Hematopoietic multipotent progenitor cell (in vitro differentiated cells): ENCODE results near the gene TRAPPC2B. TPM values are rescaled to one million over a fixed set of nuclear protein-coding genes. Genes with fewer than 3 reads are reported as not detected.
A peak's percentile ranks its signal among the peaks of the same experiment; 100 is the strongest.

Experiments used
- DNase-seq, 3 donors: peaks; one replicate each; pipeline ENCODE4 v3.0.0-alpha.2; 2011 to 2015; ENCODE audit warnings: low read depth in 2 of 3, low spot score in 2 of 3
- total RNA-seq: library from RNA; depleted of rRNA; stranded (reverse); fragments of >200 nt; gene quantifications from one replicate; pipeline ENCODE4 v1.2.3, GENCODE V29; 2012

The TRAPPC2B gene
- total RNA-seq: 21.0 TPM

DNA sequence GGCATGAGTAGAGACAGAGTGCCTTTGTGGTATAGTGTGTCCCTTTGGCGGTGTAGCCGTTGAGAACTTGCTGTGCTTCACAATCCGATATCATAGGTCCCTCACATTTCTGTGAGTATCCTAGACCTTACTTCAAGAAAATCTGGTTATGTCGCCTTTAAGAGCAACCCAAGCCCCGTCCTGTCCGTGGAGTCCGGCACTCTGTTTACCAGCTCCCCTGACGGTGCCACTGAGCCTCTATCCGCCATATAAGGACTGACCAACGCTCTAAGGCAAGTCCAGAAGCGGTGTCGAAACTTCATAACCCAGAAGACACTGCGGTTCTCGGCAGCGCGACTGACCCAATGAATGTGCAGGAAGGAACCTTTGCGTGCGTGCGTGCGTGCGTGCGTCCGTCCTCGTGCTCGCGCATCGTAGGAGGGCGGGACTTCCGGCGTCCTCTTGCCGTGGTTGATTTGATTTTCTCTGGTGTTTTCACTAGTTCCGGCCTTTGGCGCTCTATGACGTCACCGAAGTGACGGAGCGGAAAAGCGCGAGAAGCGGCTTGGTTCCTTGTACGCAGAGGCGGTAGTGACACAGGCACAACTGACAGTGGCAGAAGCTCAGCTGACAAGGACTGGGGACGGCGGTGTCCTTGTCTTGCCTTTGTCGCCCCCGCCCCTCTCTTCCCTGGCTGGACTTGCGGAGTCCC is at the start of gene TRAPPC2B, which contains the start of gene ZNF547:
Gene TRAPPC2B, plus strand, starts transcription at position 555 of the 691 bp plus-strand sequence. CDS start 1,283 bp downstream, outside the sequence.
Gene ZNF547, plus strand, starts transcription at position 555 of the 691 bp plus-strand sequence. CDS start 5,005 bp downstream, outside the sequence.
- DNase-seq: peak; percentile 96 to 100 (median 99)

DNA sequence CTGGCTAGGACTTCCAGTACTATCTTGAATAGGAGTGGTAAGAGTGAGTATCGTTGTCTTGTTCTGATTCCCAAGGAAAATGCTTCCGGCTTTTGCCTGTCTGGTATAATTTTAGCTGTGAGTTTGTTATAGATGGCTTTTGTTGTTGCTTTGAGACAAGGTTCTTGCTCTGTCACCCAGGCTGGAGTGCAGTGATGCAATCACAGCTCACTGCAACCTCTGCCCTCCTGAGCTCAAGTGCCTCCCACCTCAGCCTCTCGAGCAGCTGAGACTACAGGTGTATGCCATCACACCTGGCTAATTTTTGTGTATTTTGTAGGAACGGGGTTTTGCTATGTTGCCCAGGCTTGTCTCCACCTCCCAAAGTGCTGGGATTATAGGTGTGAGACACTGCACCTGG is 49.2 kb upstream of the TRAPPC2B start:
- DNase-seq: no peak

DNA sequence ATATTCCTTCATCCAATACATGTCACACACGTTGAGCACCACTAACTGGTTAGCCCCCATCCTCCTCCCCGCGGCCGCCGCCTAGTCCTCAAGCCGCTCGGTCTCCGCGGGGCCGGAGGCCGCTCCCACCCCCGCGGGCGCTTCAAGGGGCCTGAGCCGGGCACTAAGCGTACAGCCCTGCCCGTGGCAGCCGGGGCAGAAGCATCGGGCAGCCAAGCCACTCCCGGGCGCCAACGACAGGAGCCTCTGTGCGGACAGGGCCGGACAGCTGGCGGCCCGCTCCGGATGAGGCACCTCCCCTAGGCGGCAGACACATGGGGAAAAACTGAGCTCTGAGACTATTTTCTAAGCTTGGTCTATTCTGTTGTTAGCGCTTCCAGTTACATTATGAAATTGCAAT is 45.8 kb upstream of the TRAPPC2B start:
- DNase-seq: no peak

DNA sequence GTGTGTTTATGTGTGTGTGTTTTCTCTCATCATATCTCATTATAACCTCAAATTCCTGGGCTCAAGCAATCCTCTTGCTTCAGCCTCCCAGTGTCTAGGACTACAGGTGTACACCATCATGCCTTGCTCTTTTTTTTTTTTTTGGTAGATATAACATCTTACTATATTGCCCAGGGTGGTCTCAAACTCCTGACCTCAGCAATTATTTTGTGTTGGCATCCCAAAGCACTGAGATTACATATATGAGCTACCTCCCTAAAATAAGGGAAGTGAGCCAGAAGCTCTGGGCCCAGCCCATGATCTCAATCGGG is 43.5 kb upstream of the TRAPPC2B start:
- DNase-seq: no peak

DNA sequence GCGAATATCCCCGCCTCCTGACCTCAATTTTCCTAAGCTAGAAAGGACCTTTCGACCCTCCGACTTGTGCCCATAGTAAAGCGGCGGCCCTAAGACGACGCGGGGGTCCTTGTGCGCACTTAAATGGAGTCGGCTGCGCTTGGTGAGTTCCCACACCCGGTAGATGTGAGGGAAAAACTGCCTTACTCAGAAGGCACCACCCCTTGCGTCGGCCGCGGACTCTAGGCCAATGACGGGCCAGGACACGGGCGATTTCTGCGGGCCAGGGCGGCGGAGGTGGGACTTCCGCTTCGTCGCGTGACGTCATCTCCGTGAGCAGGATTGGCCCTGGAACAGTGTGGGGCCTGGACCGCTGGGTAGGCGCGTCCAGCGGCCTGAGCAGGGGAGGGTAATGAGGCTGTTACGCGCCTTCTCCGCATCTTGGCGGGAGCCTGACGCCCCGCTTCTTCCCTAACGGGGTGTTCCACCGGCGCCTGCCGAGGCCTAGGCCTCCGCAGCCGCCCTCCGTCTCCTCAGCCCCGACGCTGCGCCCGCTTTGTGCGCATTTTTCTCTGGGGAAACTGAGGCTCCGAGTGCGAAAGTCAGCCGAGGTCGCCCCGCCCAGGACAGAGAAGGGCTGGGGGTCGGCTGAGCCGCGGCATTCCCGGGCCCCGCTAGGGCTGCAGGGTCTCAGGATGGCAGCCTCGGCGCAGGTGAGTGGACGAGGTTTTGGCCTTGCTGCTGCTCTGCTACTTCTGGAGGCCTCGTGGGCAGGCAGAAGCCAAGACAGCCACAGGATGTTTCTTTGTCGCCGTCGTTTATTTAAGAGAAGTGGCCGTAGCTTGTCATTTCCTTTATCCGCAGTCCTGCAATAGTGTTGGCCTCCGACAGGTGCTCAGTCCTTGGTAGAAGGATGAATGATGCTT is 42.9 kb upstream of the TRAPPC2B start, which contains the start of gene ZNF543:
Gene ZNF543, plus strand, starts transcription at position 293 of the 905 bp plus-strand sequence. Its CDS starts 382 bp downstream, at position 675.
- peak; percentile 77 to 98 (median 95) for DNase-seq

DNA sequence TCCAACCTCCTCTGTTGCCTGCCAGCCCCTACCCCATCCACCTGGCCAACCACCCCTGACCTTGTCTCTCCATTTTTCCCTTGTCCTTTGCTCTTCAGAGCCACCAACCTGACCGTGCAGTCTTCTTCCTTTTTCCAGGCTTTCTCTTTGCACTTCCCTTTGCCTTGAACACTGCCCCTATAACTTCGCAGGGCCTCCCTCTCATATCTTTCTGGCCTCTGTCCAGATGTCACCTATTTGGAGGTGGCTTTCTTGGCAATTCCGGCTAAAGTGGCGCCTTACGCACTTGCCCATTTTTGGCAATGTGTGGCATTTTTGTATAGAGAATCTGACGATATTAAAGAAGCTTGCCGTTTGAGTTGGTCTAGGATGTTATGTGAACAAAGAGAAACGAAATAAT is 42.2 kb upstream of the TRAPPC2B start:
- DNase-seq: no peak

DNA sequence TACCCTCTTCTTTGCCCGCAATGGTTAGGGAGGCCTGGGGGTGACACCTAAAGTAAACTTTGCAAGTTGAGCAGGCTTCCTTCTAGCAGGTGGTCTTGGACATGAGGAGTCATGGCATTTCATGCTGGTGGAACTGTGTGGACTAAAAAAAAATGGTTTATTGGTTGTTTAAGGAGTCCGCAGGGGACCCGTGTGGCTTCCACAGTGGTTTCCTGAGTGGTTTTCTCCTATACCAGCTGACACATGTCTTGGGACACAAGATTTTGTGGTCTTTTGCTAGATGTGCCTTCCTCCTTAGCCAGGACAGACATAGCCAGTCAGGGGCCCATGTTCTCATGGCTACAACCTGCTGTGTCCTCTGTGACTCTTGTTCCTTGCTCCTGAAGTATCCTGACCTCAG is 41.6 kb upstream of the TRAPPC2B start:
- DNase-seq: peak in 2 of 3 donors; percentile 17 to 18

DNA sequence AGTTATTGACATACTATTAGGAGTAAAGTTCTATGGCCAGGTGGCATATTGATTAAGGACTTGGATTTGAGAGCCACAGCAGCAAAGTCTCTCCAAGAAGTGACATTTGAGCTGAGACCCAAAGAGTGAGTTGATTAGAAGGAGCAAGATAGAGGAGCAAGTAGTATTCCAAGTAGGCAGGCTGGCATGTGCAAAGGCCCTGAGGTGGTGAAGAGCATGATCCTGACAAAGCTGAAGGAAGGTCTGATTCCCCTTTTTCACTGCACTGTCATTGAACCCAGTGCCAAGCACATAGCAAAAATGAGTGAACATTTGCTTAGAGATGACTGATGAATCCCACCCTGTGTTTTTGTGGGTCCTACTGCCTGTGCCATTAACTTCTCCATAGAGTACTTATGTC is 38.4 kb upstream of the TRAPPC2B start:
- no peak for DNase-seq

DNA sequence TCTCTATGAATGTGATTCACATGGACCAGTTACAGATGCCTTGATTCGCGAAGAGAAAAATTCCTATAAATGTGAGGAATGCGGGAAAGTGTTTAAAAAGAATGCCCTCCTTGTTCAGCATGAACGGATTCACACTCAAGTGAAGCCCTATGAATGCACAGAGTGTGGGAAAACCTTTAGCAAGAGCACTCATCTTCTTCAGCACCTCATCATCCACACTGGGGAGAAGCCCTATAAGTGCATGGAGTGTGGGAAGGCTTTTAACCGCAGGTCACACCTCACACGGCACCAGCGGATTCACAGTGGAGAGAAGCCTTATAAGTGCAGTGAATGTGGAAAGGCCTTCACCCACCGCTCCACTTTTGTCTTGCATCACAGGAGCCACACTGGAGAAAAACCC is 35.4 kb upstream of the TRAPPC2B start:
- DNase-seq: no peak

DNA sequence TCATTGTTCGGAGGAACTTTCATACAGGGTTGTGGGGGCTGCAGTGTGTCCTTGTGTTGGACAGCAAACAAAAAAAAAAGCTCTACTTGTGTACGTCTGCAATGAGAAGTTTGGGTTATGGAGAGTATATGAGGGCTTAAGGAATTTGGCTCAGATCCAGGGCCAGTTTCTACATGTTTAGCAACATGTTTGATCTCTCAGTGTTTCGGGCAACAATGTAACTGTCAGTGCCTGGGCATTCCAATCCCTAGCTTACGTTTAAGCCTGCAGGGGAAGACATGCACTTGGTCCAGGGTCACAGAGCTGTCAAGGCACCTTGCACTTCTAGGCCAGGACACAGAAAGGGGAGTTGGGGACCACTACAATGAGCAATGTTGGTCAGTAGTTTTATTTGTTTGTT is 29.2 kb upstream of the TRAPPC2B start:
- no peak for DNase-seq

DNA sequence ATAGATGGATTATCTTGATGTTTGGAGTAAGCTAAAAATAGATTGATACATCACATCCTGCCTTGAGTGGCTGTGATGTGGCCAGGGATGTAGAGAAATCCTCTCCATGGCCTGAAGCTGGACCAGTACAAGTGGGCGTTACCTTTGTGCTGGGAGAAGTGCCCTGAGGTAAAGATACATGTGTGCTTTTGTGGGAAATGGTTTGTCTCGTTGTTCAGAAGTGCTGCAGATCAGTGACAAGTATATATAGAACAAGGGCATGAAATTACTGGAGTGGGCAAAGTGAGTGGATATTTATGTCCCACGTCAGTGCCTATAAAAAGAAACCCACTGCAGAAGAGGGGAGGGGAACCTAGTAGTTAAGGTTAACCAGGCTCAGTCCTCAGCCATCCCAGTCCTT is 24.5 kb upstream of the TRAPPC2B start:
- no peak for DNase-seq

DNA sequence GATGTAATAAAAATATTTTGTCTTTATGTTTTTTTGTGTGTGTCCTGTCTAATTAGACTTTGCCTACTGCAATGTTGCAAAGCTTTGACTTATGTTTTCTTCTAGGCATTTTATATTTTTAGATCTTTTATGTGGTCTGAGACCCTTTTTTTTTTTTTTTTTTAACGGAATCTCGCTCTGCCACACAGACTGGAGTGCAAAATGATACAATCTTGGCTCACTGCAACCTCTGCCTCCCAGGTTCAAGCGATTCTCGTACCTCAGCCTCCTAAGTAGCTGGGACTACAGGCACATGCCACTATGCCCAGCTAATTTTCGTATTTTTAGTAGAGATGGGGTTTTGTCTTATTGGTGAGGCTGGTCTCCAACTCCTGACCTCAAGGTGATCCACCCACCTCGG is 20.8 kb upstream of the TRAPPC2B start:
- no peak for DNase-seq

DNA sequence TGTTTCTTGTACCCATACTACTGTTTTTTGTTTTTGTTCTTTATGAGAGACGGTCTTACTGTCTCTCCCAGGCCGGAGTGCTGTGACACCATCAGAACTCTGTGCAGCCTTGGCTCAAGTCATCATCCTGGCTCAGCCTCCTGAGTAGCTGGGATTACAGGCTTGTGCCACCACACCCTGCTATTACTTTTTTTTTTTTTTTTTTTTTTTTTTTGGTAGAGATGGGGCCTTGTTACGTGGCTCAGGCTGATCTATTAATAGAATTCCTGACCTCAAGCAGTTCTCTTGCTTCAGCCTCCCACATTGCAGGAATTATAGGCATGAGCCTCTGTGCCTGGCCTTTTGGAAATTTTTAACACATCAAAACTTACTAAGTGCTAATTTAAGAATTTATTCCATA is 15.2 kb upstream of the TRAPPC2B start:
- DNase-seq: no peak

DNA sequence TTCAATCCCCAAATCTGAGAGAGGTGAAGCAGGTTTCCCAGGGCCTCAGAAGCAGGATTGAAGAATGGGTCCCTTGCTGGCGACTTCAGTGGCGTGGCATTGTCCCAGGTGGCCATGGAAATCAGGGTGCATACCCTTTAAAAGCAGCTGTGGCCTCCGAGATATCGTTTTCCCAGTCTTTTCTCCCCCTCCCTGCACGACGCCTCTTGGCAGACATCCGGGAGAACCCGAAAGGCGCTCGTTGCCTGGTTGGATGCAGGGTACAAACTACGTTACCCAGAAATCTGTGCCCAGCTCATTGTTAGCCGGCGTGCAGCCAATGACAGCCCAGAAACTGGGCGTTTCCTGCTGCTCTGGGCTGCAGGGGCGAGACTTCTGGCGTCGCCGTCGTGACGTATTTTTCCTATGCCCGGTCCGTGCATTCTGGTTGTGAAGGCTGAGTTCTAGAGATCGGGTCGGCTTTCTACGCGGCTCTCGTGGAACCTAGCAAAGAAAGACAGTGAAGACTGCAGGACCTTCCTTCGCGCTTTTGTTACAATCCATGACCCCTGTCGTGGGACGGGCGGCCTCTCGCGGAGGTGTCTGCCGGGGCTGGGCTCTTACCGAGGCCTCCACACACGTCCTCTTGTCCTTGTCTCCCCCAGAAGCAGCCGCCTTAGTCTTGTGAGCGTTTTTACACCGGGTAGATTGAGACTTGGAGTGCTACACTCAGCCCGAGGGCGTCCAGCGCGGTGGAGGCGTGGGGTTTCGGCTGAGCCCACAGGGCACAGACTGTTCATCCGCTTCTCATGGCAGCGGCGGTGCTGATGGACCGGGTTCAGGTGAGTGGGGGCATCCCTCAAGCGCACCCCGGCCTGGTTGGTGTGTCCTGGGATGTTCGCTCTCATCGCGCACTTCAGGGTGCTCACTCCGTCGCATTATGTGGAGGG is 12.2 kb upstream of the TRAPPC2B start, which contains the start of gene ZNF304:
Gene ZNF304, plus strand, starts transcription at position 395 of the 929 bp plus-strand sequence. Its CDS starts 394 bp downstream, at position 789.
- peak; percentile 50 to 92 (median 92) for DNase-seq

DNA sequence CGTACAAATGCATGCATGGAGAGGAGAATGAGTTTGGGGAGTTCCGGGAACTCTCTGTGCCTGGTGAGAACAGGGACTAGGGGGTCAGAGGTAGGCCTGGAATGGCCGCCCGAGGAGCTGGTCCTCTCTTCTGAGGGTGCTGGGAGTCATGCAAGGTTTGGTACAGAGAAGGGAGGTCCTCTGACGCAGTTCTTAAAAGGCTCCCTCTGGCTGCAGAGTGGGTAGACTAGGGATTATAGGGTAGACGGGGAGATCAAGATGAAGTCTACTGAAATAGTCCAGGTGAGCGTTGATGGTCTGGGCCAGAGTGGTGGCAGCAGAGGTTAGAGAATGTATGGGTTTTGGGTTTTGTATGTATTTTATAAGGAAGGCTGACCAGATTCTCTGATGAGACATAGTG is 11.5 kb upstream of the TRAPPC2B start:
- peak in 1 of 3 donors; percentile 5 for DNase-seq

DNA sequence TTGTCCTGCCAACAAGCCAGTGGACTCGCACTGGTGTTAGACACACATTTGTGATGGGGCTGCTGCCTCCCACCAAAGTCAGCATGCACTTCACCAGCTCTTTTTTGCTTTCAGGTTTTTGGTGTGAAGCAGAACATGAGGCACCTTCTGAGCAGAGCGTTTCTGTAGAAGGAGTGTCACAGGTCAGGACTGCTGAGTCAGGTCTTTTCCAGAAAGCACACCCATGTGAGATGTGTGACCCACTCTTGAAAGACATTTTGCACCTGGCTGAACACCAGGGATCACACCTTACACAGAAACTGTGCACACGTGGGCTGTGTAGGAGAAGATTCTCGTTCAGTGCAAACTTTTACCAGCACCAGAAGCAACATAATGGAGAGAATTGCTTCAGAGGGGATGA is 7.4 kb upstream of the TRAPPC2B start:
- no peak for DNase-seq

DNA sequence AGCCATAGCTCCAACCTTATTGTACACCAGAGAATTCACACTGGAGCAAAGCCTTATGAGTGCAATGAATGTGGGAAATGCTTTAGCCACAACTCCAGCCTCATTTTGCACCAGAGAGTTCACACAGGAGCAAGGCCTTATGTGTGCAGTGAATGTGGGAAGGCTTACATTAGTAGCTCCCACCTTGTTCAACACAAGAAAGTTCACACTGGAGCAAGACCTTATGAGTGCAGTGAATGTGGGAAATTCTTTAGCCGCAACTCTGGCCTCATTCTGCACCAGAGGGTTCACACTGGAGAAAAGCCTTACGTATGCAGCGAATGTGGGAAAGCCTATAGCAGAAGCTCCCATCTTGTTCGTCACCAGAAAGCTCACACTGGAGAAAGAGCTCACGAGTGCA is 5.9 kb upstream of the TRAPPC2B start:
- DNase-seq: no peak

DNA sequence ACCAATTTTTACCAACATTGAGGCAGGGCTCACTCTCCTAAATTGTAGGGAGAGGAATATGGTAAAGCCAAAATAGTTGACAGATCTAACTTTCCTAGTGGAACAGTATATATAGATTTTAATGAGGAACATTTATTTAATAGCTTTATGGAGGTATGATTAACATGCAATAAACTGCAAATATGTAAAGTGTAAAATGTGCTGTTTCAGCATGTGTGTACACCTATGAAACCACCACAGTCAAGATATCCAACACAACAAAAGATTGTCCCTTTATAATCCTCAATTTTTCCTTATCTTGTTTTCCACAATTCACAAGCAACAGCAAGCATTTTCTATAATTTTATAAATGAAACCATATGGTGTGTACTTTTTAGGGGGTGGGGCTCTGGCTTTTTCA is 4.1 kb upstream of the TRAPPC2B start:
- DNase-seq: no peak

DNA sequence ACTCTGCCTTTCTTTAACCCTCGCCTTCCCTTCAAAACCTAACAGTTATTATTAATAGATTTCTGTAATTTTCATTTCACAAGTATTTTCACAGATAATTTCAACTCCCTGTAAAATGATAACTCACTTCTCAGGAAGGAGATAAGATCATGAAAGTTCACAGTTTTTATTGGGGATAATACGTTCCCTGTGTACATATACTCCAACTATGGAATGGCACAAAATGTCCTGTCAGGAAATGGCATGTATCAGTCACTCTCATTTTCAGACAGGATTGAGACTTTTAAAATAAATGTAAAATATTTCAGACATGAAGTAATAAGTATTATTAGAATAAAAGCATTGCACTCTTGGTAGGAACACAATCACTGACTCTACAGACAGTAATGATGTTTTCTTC is 932 bp upstream of the TRAPPC2B start:
- no peak for DNase-seq

DNA sequence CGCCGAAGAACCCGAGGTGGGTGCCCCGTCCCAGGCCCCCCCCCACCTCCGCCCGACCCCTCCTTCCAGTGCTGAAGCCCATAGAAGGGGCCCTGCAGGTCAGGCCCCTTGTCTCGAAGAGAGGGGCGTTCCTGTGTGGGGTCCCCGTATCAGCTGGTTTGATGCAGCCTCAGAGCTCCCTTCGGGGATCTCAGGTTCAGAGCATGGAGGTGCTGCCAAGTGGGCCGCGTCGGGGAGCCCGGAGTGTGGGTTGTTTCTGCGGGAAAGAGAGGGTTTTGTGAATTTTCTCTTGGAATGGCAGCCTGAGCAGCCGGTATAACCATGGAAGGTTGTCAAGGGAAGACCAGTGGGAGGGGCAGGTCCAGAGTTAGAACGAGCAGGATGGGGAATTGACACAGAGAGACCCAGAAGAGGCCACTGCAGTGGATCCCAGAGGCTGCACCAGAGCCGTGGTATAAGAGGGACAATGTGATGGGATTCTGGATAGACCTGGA is 384 bp downstream of the TRAPPC2B start:
- DNase-seq: no peak
